ENCODE measurements around the gene NEK1. TPM values are rescaled to one million over a fixed set of nuclear protein-coding genes. Genes with fewer than 3 reads are reported as not detected.

NEK1 gene
- total RNA-seq, 2 donors from 2014 or later: 11.8 to 13.5 TPM

DNA sequence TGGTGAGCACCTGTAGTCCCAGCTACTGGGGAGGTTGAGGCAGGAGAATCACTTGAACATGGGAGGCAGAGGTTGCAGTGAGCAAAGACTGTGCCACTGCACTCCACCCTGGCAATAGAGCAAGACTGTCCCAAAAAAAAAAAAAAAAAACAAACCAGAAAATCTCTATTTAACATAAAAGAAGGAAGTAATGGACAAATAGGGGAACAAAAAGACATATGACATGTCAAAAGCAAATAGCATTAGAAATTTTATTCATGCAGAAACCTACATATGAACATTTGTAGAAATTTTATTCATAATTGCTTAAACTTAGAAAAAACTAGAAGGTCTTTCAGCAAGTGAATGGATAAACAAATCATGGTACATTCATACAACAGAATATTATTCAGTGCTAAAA lies 244.6 kb downstream of the NEK1 start:
- ATAC-seq (no peak), DNase-seq (no peak)
- no peaks in the 10 kb centered on the region for H3K36me3 Mint-ChIP-seq (ENCODE audit: low read depth)
- no peaks in the 10 kb centered on the region for H3K4me1 Mint-ChIP-seq
- H3K9me3 ChIP-seq (ENCODE audit: control insufficient read depth, low read length, poor library complexity, severe bottlenecking): no peaks in the 10 kb centered on the region
- no peak overlapping the region for H3K4me3 Mint-ChIP-seq
- no peaks in the 10 kb centered on the region for H3K27me3 Mint-ChIP-seq
- H3K27ac Mint-ChIP-seq: no peak overlapping the region

DNA sequence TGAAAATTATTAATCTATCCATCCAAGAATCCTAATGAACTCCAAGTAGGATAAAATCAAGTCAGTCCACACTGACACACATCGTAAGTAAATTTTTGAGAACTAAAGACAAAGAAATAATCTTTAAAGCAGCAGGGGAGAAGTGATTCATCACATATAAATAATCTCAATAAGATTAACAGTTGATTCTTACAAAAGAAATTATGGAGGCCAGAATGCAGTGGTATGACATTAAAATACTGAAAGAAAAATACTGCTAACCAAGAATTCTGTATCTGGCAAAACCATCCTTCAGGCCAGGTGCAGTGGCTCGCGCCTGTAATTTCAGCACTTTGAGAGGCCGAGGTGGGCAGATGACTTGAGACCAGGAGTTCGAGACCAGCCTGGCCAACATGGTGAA lies 245.6 kb downstream of the NEK1 start:
- no peaks in the 10 kb centered on the region for H3K36me3 Mint-ChIP-seq (ENCODE audit: low read depth)
- H3K27me3 Mint-ChIP-seq: peaks cover 1% of the 10 kb centered on the region
- H3K9me3 ChIP-seq (ENCODE audit: control insufficient read depth, low read length, poor library complexity, severe bottlenecking): no peaks in the 10 kb centered on the region
- DNase-seq (no peak), ATAC-seq (no peak)
- no peak overlapping the region for H3K27ac Mint-ChIP-seq
- no peak overlapping the region for H3K4me3 Mint-ChIP-seq
- no peaks in the 10 kb centered on the region for H3K4me1 Mint-ChIP-seq

DNA sequence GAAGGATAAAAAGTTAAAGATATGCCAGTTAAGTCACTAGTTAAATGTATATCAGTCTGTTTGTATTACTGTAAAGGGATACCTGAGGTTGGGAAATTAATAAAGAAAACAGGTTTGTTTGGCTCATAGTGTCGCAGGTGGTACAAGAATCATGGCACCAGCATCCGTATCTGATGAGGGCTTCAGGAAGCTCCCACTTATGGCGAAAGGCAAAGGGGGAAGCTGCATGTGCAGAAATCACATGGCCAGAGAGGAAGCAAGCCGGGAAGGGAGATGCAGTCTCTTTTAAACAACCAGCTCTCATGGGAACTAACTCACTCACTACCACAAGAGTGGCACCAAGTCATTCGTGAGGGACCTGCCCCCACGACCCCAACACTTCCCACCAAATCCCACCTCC lies 249.8 kb downstream of the NEK1 start:
- Mint-ChIP-seq H3K27ac (no peak overlapping the region), H3K4me3 (no peak overlapping the region), H3K36me3 (ENCODE audit: low read depth) (no peaks in the 10 kb centered on the region), H3K4me1 (no peaks in the 10 kb centered on the region), H3K27me3 (peaks cover 11% of the 10 kb centered on the region)
- DNase-seq (no peak), ATAC-seq (no peak)
- H3K9me3 ChIP-seq (ENCODE audit: control insufficient read depth, low read length, poor library complexity, severe bottlenecking): no peaks in the 10 kb centered on the region

DNA sequence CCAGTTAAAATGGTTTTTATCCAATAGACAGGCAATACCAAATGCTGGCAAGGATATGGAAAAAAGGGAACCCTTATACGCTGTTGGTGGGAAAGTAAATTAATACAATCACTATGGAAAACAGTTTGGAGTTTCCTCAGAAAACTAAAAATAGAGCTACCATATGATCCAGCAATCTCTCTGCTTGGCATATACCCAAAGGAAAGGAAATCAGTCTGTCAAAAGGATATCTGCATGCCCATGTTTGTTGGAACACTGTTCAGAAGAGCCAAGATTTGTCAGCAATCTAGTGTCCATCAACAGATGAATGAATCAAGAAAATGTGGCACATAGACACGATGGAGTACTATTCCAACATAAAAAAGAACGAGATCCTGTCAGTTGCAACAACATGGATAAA lies 250.6 kb downstream of the NEK1 start:
- H3K27me3 Mint-ChIP-seq: peaks cover 11% of the 10 kb centered on the region
- H3K4me1 Mint-ChIP-seq: no peaks in the 10 kb centered on the region
- DNase-seq: no peak
- no peak for ATAC-seq
- H3K4me3 Mint-ChIP-seq: no peak overlapping the region
- no peak overlapping the region for H3K27ac Mint-ChIP-seq
- H3K36me3 Mint-ChIP-seq (ENCODE audit: low read depth): no peaks in the 10 kb centered on the region
- H3K9me3 ChIP-seq (ENCODE audit: control insufficient read depth, low read length, poor library complexity, severe bottlenecking): no peaks in the 10 kb centered on the region

DNA sequence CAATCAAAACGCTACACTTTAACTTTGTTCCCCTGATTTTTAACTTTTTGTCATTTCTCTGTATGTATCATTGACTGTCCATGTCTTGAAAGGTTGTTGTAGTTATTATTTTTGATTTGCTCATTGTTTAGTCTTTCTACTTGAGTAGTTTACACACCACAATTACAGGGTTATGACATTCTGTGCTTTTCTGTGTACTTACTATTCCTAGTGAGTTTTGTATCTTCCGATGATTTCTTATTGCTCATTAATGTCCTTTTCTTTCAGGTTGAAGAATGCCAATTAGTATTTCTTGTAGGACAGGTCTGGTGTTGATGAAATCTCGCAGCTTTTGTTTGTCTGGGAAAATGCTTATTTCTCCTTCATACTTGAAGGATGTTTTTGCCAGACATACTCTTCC lies 252.4 kb downstream of the NEK1 start:
- ATAC-seq (no peak), DNase-seq (no peak)
- H3K9me3 ChIP-seq (ENCODE audit: control insufficient read depth, low read length, poor library complexity, severe bottlenecking): no peaks in the 10 kb centered on the region
- no peak overlapping the region for H3K4me3 Mint-ChIP-seq
- H3K36me3 Mint-ChIP-seq (ENCODE audit: low read depth): no peaks in the 10 kb centered on the region
- H3K27ac Mint-ChIP-seq: no peak overlapping the region
- H3K4me1 Mint-ChIP-seq: no peaks in the 10 kb centered on the region
- H3K27me3 Mint-ChIP-seq: peaks cover 11% of the 10 kb centered on the region

DNA sequence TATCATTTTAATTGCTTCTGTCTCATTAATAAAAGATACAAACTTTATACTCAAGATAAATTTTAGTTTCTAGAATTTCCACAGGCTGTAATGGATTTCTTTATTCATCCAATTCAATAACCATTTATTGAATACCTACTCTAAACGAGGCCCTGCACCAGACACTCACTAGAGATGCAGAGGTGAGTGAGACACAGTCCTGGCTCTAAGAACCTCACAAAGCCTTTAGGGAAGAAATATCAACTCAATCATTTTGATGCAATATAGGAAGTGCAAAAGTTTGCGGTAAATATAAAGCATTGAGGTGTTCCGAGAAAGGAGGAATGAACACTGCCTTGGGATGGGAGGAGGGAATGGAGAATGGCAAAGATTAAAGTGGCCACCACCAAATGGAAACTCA lies 260.0 kb downstream of the NEK1 start:
- Mint-ChIP-seq H3K4me1 (no peaks in the 10 kb centered on the region), H3K36me3 (ENCODE audit: low read depth) (peaks cover 2% of the 10 kb centered on the region), H3K27ac (no peak overlapping the region), H3K4me3 (no peak overlapping the region), H3K27me3 (no peaks in the 10 kb centered on the region)
- no peak for DNase-seq
- H3K9me3 ChIP-seq (ENCODE audit: control insufficient read depth, low read length, poor library complexity, severe bottlenecking): no peaks in the 10 kb centered on the region
- no peak for ATAC-seq

DNA sequence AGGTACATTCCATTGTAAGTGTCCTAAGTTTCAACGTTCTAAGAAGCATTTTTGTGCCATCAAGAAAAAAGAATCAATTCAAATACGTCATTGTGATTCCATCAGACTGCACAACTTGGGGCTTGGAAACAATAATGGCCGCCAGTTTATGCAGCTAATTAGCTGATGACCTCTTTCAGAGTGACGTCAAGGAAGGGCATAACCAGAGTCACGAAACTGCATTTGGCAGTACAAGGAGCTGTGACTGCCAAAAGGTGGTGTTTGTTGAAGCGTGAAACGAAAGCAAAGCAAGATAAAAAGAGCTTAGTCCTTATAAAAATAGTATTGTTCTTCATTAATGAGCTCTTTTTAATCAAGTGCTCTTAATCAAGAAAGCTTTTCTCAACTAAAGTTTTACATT lies 260.5 kb downstream of the NEK1 start:
- peaks cover 2% of the 10 kb centered on the region for H3K36me3 Mint-ChIP-seq (ENCODE audit: low read depth)
- H3K4me3 Mint-ChIP-seq: no peak overlapping the region
- H3K4me1 Mint-ChIP-seq: no peaks in the 10 kb centered on the region
- no peaks in the 10 kb centered on the region for H3K9me3 ChIP-seq (ENCODE audit: control insufficient read depth, low read length, poor library complexity, severe bottlenecking)
- no peak overlapping the region for H3K27ac Mint-ChIP-seq
- DNase-seq (no peak), ATAC-seq (no peak)
- H3K27me3 Mint-ChIP-seq: no peaks in the 10 kb centered on the region

DNA sequence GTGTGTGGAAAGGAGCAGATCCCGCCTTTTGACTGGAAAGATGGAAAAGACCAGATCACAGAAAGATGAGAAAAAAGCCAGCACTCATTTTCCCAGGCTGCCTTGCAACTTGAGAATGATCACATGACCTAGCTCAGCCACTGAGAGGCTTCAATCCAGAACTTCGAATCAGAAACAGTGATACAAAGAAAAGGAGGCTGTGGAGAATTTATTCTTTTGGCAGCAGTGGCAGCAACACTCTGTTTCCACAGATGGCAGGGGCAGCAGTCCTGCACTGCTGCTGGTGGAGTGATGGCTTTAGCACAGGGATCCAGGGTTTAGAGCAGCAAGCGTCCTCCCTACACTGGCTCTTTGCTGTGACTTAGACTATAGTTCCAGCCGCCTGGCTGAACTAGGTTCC lies 263.8 kb downstream of the NEK1 start:
- ATAC-seq (no peak), DNase-seq (no peak)
- no peak overlapping the region for H3K4me3 Mint-ChIP-seq
- H3K27ac Mint-ChIP-seq: no peak overlapping the region
- no peaks in the 10 kb centered on the region for H3K36me3 Mint-ChIP-seq (ENCODE audit: low read depth)
- H3K9me3 ChIP-seq (ENCODE audit: control insufficient read depth, low read length, poor library complexity, severe bottlenecking): no peaks in the 10 kb centered on the region
- H3K27me3 Mint-ChIP-seq: no peaks in the 10 kb centered on the region
- H3K4me1 Mint-ChIP-seq: no peaks in the 10 kb centered on the region

DNA sequence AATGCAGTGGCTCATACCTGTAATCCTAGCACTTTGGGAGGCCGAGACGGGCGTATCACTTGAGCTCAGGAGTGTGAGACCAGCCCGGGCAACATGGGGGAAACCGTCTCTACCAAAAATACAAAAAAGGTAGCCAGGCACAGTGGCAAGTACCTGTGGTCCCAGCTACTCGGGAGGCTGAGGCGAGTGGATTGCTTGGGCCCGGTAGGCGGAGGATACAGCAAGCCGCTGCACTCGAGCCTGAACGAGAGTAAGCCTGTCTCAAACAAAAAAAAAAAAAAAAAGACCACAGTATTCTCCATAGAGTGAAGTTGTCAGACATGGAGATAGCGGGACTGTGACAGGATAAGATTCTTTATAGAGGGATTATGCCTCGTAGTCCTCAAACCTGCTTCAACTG lies 265.5 kb downstream of the NEK1 start:
- Mint-ChIP-seq H3K4me3 (no peak overlapping the region), H3K4me1 (no peaks in the 10 kb centered on the region), H3K36me3 (ENCODE audit: low read depth) (no peaks in the 10 kb centered on the region), H3K27me3 (no peaks in the 10 kb centered on the region), H3K27ac (no peak overlapping the region)
- no peak for DNase-seq
- ATAC-seq: no peak
- H3K9me3 ChIP-seq (ENCODE audit: control insufficient read depth, low read length, poor library complexity, severe bottlenecking): no peaks in the 10 kb centered on the region

DNA sequence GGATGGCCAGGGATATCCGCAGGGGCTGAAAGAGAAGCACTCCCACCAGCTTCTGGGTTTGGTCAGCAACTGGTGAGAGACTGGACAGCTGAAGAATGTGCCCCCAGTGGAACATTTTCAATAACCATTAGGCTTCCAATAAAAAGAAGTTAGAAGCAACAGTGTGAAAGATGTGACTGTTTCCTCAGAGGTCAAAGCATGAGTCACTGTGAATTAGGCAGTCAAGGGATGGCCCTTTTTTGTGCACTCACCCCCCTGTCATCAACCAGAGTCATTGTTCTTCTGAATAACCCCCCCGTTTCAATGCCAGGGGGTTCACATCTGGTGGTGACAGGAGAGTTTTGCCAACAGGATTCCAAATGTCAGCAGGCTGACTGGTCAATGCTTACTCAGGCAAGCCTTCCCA lies 267.1 kb downstream of the NEK1 start:
- no peaks in the 10 kb centered on the region for H3K9me3 ChIP-seq (ENCODE audit: control insufficient read depth, low read length, poor library complexity, severe bottlenecking)
- Mint-ChIP-seq H3K27me3 (no peaks in the 10 kb centered on the region), H3K4me1 (no peaks in the 10 kb centered on the region), H3K27ac (no peak overlapping the region), H3K4me3 (no peak overlapping the region), H3K36me3 (ENCODE audit: low read depth) (no peaks in the 10 kb centered on the region)
- no peak for ATAC-seq
- no peak for DNase-seq

Other genes with a start within 250 kb of the NEK1 start
- gene CLCN3, start 8.0 kb upstream of the NEK1 start, total RNA-seq: 10 to 100 TPM; 18.4 to 27.3 TPM
- gene HPF1, start 145.4 kb upstream of the NEK1 start, total RNA-seq: 10 to 100 TPM in 1 of 2 donors, 1 to 10 TPM in 1; 7.8 to 10.4 TPM

Data from T-helper 17 cell (primary cell).